Mucosa of stomach (tissue), 1 donor: ENCODE measurements around the gene TPSG1.
"Not testable (repeated sequence)": the region's sequence is repeated elsewhere in the genome, so short reads cannot be mapped to it uniquely, and the experiment has no call there.

Source experiments
- H3K27me3 ChIP-seq: one replicate; pipeline ENCODE4 v1.7.0; 2013; ENCODE audit warnings: mild to moderate bottlenecking, low read length; ENCODE audit not compliant: control insufficient read depth, insufficient read depth
- H3K36me3 ChIP-seq: one replicate; pipeline ENCODE4 v1.7.0; 2013; ENCODE audit warnings: low read length; ENCODE audit not compliant: control insufficient read depth, insufficient read depth
- H3K4me1 ChIP-seq: one replicate; pipeline ENCODE4 v1.7.0; 2013; ENCODE audit warnings: mild to moderate bottlenecking, low read length; ENCODE audit not compliant: control insufficient read depth, insufficient read depth
- H3K4me3 ChIP-seq: one replicate; pipeline ENCODE4 v1.7.0; 2013; ENCODE audit warnings: low read length
- H3K9ac ChIP-seq: one replicate; pipeline ENCODE4 v1.7.0; 2013; ENCODE audit warnings: mild to moderate bottlenecking, low read length, moderate library complexity
- H3K9me3 ChIP-seq: one replicate; pipeline ENCODE4 v1.7.0; 2013; ENCODE audit warnings: mild to moderate bottlenecking, low read length, moderate library complexity; ENCODE audit not compliant: control insufficient read depth
- donor health status: Pancreatic carcinoma.

Gene TPSG1

GRCh38 chr16:1238909-1239308 lies 13.8 kb upstream of the TPSG1 start:
- not testable (repeated sequence) for H3K9ac ChIP-seq, H3K4me1 ChIP-seq, H3K9me3 ChIP-seq, H3K36me3 ChIP-seq, H3K27me3 ChIP-seq, H3K4me3 ChIP-seq

- Histone ChIP-seq H3K4me1 (no peaks in the 10 kb centered on the region), H3K27me3 (no peaks in the 10 kb centered on the region), H3K4me3 (no peak overlapping the region), H3K9ac (no peak overlapping the region), H3K9me3 (no peaks in the 10 kb centered on the region), H3K36me3 (no peaks in the 10 kb centered on the region)
Observed at GRCh38 chr16:1237990-1238389, 12.9 kb upstream of the TPSG1 start.

- not testable (repeated sequence) for H3K27me3 ChIP-seq, H3K4me1 ChIP-seq, H3K36me3 ChIP-seq, H3K4me3 ChIP-seq, H3K9me3 ChIP-seq, H3K9ac ChIP-seq
Observed at GRCh38 chr16:1236659-1237058, 11.6 kb upstream of the TPSG1 start.

GRCh38 chr16:1232049-1232748 lies 7.1 kb upstream of the TPSG1 start:
- not testable (repeated sequence) for H3K27me3 ChIP-seq, H3K36me3 ChIP-seq, H3K9ac ChIP-seq, H3K4me1 ChIP-seq, H3K4me3 ChIP-seq, H3K9me3 ChIP-seq

- not testable (repeated sequence) for H3K4me3 ChIP-seq, H3K9me3 ChIP-seq, H3K9ac ChIP-seq, H3K27me3 ChIP-seq, H3K4me1 ChIP-seq, H3K36me3 ChIP-seq
Observed at GRCh38 chr16:1231301-1231700, 6.2 kb upstream of the TPSG1 start.

- not testable (repeated sequence) for H3K4me3 ChIP-seq, H3K36me3 ChIP-seq, H3K9ac ChIP-seq, H3K27me3 ChIP-seq, H3K4me1 ChIP-seq, H3K9me3 ChIP-seq
Observed at GRCh38 chr16:1230471-1231212, 5.6 kb upstream of the TPSG1 start.

- not testable (repeated sequence) for H3K9me3 ChIP-seq, H3K27me3 ChIP-seq, H3K36me3 ChIP-seq, H3K4me3 ChIP-seq, H3K9ac ChIP-seq
- H3K4me1 ChIP-seq = peaks cover 10% of the 10 kb centered on the region
Observed at GRCh38 chr16:1230084-1230470, 5.0 kb upstream of the TPSG1 start, which contains the start of gene TPSB2. TPSB2 (minus strand) TSS chr16:1230184; CDS start chr16:1229951, 233 bp downstream.

GRCh38 chr16:1229476-1229875 lies 4.4 kb upstream of the TPSG1 start:
- not testable (repeated sequence) for H3K9me3 ChIP-seq, H3K36me3 ChIP-seq, H3K9ac ChIP-seq, H3K27me3 ChIP-seq, H3K4me3 ChIP-seq
- H3K4me1 ChIP-seq = peaks cover 13% of the 10 kb centered on the region

- not testable (repeated sequence) for H3K4me3 ChIP-seq, H3K9ac ChIP-seq, H3K27me3 ChIP-seq, H3K36me3 ChIP-seq, H3K9me3 ChIP-seq
- peaks cover 13% of the 10 kb centered on the region for H3K4me1 ChIP-seq
Observed at GRCh38 chr16:1228227-1228626, 3.2 kb upstream of the TPSG1 start.

- H3K4me1 ChIP-seq = peaks cover 13% of the 10 kb centered on the region
- H3K9ac ChIP-seq, H3K36me3 ChIP-seq, H3K27me3 ChIP-seq, H3K4me3 ChIP-seq, H3K9me3 ChIP-seq: not testable (repeated sequence)
Observed at GRCh38 chr16:1226692-1227091, 1.6 kb upstream of the TPSG1 start.

GRCh38 chr16:1225728-1226311 lies 752 bp upstream of the TPSG1 start:
- H3K36me3 ChIP-seq, H3K4me3 ChIP-seq, H3K27me3 ChIP-seq, H3K9me3 ChIP-seq, H3K9ac ChIP-seq: not testable (repeated sequence)
- H3K4me1 ChIP-seq = peaks cover 13% of the 10 kb centered on the region

- H3K36me3 ChIP-seq = no peaks in the 10 kb centered on the region
- no peak overlapping the region for H3K9ac ChIP-seq
- peaks cover 13% of the 10 kb centered on the region for H3K4me1 ChIP-seq
- no peak overlapping the region for H3K4me3 ChIP-seq
- H3K27me3 ChIP-seq = no peaks in the 10 kb centered on the region
- no peaks in the 10 kb centered on the region for H3K9me3 ChIP-seq
Observed at GRCh38 chr16:1224558-1224957, 510 bp downstream of the TPSG1 start.
